Lower lobe of right lung (tissue), 2 donors: Measurements from ENCODE around the gene F2RL1. TPM values are rescaled to one million over a fixed set of nuclear protein-coding genes. Genes with fewer than 3 reads are reported as not detected.
"Not testable (repeated sequence)": the region's sequence is repeated elsewhere in the genome, so short reads cannot be mapped to it uniquely, and the experiment has no call there.

Experiments used
- ATAC-seq, 2 donors: fragments of 200-7000 bp; cut with Tn5 transposase; one replicate each; pipeline ENCODE4 v1.9.1; 2020 to 2022; ENCODE audit warnings: mild to moderate bottlenecking in 2 of 2, moderate library complexity in 2 of 2
- DNase-seq: peaks from one replicate; pipeline ENCODE4 v3.0.0-alpha.2; 2020
- H3K27ac ChIP-seq: fragments of 200-600 bp; one replicate; pipeline ENCODE4 v1.8.0; 2022
- H3K27me3 ChIP-seq: fragments of 200-600 bp; one replicate; pipeline ENCODE4 v1.8.0; 2022; ENCODE audit warnings: low read depth
- H3K36me3 ChIP-seq: fragments of 200-600 bp; one replicate; pipeline ENCODE4 v1.8.0; 2022; ENCODE audit warnings: mild to moderate bottlenecking
- H3K4me1 ChIP-seq: fragments of 200-600 bp; one replicate; pipeline ENCODE4 v1.8.0; 2022
- H3K4me3 ChIP-seq: fragments of 200-600 bp; one replicate; pipeline ENCODE4 v1.8.0; 2022; ENCODE audit warnings: mild to moderate bottlenecking
- H3K9me3 ChIP-seq: fragments of 200-600 bp; one replicate; pipeline ENCODE4 v1.8.0; 2022
- intact Hi-C: fragments of 100-400 bp; cut with DNase I; formaldehyde crosslinking; loops from one replicate; pipeline ENCODE4 v1.11.0; 2022
- total RNA-seq: library from RNA; stranded (reverse); fragmentation: NEBNext Ultra II Directional; extraction: Animal tissue kit (Norgen Biotek cat#: 25700); gene quantifications from one replicate; pipeline ENCODE4 v1.2.1, GENCODE V29; 2021
- TF ChIP-seq, protein P1 (sequence below): fragments of 200-600 bp; IDR thresholded peaks from one replicate; pipeline ENCODE4 v1.8.0; 2022; ENCODE audit warnings: antibody characterized with exemption, mild to moderate bottlenecking
- donor health status: DM: no; HTN: yes; CAD: no; lungs with severe emphysema.

The F2RL1 gene
- total RNA-seq, 1 donor from 2014 or later = 5.9 TPM

DNA sequence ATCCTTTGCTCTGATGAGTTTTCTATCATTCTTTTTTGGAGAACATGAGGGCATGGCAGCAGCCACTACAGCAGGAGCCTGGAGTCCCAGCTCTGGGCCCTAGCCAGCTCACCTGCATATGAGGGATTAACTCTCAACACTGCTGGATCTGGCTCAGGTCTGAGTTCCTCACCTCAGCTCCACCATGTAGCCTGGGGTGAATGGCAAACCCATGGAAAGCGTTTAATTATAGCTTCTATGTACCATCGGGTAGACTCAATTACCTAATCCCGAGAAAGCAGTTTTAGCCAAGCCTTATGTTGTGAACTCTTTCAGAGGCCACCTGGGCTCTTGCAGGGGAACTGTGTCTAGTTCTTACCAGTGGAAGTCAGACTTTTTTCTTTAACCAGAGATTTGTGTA, 27.1 kb downstream of the F2RL1 start:
- no peaks in the 10 kb centered on the region for H3K27me3 ChIP-seq
- intact Hi-C loops = no loop called here
- TF ChIP-seq, protein P1, sequence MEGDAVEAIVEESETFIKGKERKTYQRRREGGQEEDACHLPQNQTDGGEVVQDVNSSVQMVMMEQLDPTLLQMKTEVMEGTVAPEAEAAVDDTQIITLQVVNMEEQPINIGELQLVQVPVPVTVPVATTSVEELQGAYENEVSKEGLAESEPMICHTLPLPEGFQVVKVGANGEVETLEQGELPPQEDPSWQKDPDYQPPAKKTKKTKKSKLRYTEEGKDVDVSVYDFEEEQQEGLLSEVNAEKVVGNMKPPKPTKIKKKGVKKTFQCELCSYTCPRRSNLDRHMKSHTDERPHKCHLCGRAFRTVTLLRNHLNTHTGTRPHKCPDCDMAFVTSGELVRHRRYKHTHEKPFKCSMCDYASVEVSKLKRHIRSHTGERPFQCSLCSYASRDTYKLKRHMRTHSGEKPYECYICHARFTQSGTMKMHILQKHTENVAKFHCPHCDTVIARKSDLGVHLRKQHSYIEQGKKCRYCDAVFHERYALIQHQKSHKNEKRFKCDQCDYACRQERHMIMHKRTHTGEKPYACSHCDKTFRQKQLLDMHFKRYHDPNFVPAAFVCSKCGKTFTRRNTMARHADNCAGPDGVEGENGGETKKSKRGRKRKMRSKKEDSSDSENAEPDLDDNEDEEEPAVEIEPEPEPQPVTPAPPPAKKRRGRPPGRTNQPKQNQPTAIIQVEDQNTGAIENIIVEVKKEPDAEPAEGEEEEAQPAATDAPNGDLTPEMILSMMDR = no peak
- DNase-seq = no peak
- ATAC-seq = no peak
- no peaks in the 10 kb centered on the region for H3K9me3 ChIP-seq
- no peak overlapping the region for H3K27ac ChIP-seq
- peaks cover 3% of the 10 kb centered on the region for H3K4me1 ChIP-seq
- H3K4me3 ChIP-seq = no peak overlapping the region
- no peaks in the 10 kb centered on the region for H3K36me3 ChIP-seq

DNA sequence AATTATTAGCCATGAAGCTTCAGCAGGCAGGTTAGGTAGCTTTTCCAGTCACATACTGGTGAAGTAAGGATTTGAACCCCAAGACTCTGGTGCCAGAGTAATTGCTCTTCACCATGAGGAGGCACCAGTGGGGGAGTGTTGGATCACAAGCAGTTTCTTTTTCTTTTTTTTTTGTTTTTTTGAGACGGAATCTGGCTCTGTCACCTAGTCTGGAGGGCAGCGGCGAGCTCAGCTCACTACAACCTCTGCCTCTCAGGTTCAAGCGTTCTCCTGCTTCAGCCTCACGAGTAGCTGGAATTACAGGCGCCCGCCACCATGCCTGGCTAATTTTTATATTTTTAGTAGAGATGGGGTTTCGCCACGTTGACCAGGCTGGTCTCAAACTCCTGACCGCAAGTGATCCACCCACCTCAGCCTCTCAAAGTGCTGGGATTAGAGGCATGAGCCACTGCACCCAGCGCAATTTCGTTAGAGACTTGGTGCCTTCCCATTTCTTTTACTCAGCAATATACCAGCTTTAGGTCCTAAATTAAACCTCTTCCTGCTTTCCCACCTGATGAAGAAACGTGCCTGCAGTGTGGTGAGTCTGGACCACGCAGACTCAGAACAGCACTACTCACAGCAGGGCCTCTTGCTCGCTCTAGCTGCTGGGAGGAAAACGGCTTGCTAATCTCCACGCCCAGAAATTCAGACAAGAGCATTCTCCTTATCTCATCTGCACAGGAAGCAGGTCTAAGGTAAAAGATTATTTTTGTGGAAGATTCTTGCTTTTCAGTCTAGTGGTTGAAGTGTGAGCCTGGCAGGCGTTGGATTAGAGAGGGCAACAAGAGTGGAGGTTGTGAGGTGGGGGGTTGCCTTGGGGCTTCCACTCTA, 30.8 kb downstream of the F2RL1 start, which contains the start of gene S100Z:
Gene S100Z (plus strand): TSS at position 596 of the 873 bp plus-strand sequence. CDS start 25,346 bp downstream, outside the sequence.
- H3K9me3 ChIP-seq = no peaks in the 10 kb centered on the region
- ATAC-seq (peak; percentile 23 to 31), DNase-seq (no peak)
- H3K36me3 ChIP-seq = no peaks in the 10 kb centered on the region
- no peak within 1 kb of the TSS for H3K4me3 ChIP-seq
- H3K4me1 ChIP-seq = peaks cover 9% of the 10 kb centered on the region
- TF ChIP-seq, protein P1 = no peak
- no peak within 1 kb of the TSS for H3K27ac ChIP-seq
- no peaks in the 10 kb centered on the region for H3K27me3 ChIP-seq
- intact Hi-C loops = no loop called here

DNA sequence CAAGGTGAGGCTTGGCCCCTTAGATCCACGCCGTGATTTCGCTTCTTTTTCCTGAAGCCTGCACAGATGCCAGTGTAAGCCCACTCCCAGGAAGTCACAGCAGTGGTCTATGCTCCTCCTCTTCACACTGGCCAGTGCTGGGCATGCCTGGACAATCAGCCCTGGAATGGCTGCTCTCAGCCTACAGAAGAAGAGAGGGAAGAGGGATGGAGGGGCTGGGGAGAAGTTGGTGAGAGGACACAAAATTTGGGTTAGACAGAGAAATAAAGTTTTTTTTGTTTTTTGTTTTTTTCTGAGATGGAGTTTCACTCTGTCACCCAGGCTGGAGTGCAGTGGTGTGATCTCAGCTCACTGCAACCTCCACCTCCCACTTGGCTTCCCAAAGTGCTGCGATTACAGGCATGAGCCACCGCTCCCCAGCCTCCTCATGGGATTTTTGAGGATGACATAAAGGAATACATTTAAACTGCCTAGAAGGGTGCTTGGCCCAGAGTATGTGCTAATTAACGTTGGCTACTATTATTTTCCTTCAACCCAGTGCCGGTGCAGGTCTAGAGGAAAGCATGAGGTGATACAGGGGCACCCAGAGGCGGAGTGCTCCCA, 31.8 kb downstream of the F2RL1 start:
- no peak for DNase-seq
- Histone ChIP-seq H3K4me3 (no peak overlapping the region), H3K36me3 (no peaks in the 10 kb centered on the region), H3K27me3 (no peaks in the 10 kb centered on the region), H3K9me3 (no peaks in the 10 kb centered on the region), H3K4me1 (peaks cover 9% of the 10 kb centered on the region), H3K27ac (peak overlapping the region; percentile 31)
- TF ChIP-seq, protein P1 = no peak
- intact Hi-C loops = no loop called here
- ATAC-seq = no peak

DNA sequence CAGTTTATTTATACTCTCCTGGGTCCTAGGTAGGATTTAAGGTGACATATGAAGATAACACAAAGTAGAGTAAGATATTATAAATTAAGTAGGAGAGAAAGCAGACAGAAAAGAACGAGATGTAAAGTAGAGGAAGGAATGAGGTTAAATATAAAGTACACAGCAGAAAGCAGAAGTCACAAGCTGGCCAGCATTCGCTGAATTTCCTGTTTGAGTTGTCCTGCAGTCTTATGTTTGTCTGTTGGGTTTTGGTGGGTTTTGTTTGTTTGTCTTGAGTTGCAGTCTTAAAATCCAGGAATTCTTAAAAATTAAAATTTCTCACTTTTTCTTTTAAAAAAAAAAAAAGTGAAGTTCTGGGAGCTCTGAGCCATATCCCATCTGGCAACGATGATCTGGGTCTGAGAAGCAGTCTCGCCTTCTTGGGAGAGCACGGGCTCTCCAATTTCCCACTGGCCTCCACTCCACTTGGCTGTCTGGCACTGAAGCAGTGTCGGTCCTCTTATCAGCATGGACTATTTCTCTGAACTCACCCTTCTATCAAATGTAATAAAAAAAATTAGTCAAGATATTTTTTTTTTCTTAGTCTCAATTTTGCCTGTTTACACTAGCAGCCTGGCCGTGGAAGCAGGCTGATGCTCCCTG, 33.0 kb downstream of the F2RL1 start:
- H3K27ac ChIP-seq = peak overlapping the region; percentile 31
- no peak for DNase-seq
- no peak for ATAC-seq
- H3K36me3 ChIP-seq = no peaks in the 10 kb centered on the region
- intact Hi-C loops = no loop called here
- TF ChIP-seq, protein P1 = no peak
- H3K9me3 ChIP-seq = no peaks in the 10 kb centered on the region
- H3K27me3 ChIP-seq = no peaks in the 10 kb centered on the region
- no peak overlapping the region for H3K4me3 ChIP-seq
- peaks cover 17% of the 10 kb centered on the region for H3K4me1 ChIP-seq

DNA sequence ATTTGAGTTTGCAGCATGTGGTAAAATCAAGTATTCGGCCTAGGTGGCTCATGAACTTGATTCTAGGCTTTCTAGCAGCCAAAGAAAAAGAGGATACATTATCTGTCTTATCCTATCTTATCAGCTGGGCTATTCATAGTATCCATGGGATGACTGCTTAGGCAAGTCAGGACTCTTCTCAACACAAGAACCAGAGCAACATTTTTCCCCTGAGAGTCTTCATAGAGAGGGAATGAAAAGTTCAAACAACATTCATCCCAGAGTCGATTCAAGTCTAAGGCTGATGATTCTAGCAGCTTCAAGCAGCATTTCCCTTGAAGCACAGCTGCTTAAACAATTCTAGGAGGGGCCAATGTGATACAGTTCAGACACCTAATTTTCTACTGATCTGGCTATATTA, 33.9 kb downstream of the F2RL1 start:
- peaks cover 20% of the 10 kb centered on the region for H3K4me1 ChIP-seq
- ATAC-seq (no peak), DNase-seq (no peak)
- no peaks in the 10 kb centered on the region for H3K36me3 ChIP-seq
- no peak overlapping the region for H3K27ac ChIP-seq
- no peaks in the 10 kb centered on the region for H3K27me3 ChIP-seq
- intact Hi-C loops = no loop called here
- no peaks in the 10 kb centered on the region for H3K9me3 ChIP-seq
- TF ChIP-seq, protein P1 = no peak
- no peak overlapping the region for H3K4me3 ChIP-seq

DNA sequence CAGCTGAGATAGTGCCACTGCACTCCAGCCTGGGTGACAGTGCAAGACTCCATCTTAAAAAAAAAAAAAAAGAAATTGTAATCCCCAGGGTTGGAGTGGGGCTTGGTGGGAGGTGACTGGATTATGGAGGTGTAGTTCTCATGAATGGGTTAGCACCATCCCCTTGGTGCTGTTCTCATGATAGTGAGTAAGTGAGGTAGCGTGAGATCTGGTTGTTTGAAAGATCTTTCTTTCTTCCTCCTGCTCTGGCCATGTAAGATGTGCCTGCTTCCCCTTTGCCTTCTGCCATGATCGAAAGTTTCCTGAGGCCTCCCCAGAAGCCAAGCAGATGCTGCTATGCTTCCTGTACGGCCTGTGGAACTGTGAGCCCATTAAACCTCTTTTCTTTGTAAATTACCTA, 34.9 kb downstream of the F2RL1 start:
- intact Hi-C loops, DNase-seq, H3K27ac ChIP-seq, H3K4me3 ChIP-seq, ATAC-seq, H3K9me3 ChIP-seq, H3K27me3 ChIP-seq, H3K36me3 ChIP-seq: not testable (repeated sequence)
- peaks cover 20% of the 10 kb centered on the region for H3K4me1 ChIP-seq
